COLO829 (cell line): ENCODE data around the gene GRIP1.
A peak's percentile ranks its signal among the peaks of the same experiment; 100 is the strongest.

ENCODE experiments used
- DNase-seq: peaks from one replicate; pipeline ENCODE4 v3.0.0; 2012; ENCODE audit warnings: low spot score

The GRIP1 gene

DNA sequence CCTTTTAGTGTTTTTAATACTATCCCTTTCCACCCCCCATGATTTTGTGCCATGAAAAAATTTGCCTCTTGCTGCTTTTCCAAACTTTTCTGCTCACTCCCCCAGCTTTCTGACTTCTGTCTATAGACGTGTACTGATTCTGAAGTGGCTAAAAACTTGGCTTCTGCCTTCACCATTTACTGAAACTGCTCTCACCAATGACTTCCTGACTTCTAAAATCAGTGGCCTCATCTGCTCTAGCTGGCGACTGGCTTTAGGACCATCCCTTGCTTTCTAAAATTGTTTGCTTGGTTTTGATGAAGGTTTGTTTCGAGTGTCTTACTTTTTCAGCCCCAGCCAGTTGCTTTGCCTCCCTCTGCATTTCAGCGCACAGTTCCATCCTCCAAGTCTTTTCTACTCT is 231.2 kb downstream of the GRIP1 start:
- no peak for DNase-seq

DNA sequence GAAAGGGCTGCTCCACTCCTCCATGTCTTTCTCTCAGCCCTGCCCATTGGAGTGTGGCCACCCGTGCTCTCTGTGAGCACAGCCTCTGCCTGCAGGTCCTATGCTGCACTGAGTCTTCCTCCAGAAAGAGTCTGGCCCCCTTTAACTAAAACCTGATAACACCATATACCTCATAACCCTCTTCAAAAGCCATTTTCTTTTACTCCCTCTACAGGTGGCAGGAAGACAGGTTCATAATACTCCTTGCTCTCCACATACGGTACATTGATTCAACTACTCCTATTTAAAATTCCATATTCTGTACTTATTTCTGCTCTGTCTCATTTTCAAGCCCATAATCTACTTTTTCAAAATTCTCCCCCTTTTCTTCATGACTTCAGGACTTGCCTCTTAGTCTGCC is 232.6 kb downstream of the GRIP1 start:
- no peak for DNase-seq

GRCh38 chr12:66441905-66442559 is 236.8 kb downstream of the GRIP1 start:
- no peak for DNase-seq

GRCh38 chr12:66438601-66439000 is 240.3 kb downstream of the GRIP1 start:
- no peak for DNase-seq

- DNase-seq, result no peak
Observed at GRCh38 chr12:66430106-66430505, 248.8 kb downstream of the GRIP1 start.

DNA sequence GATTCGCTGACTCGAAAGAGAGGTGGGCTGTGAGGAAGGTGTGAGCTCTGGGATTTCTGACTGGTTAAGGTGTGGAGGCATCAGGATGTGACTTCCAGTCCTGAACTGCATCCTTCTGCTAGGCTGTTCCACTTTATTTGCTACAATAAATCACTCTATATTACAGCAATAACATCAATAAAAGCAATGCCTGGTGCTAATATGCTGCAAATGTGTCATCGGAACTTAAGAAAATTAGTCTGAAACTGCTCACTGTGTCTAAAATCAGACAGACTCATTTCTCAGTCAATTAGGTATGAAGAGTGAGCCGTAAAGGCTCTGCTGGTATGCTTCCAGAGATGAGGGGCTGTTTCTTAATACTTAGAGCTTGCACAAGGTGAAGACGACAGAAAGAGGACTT is 250.0 kb downstream of the GRIP1 start:
- DNase-seq, result no peak

- DNase-seq, result peak; percentile 35
Observed at GRCh38 chr12:66428261-66428660, 250.6 kb downstream of the GRIP1 start.

GRCh38 chr12:66426696-66427095 is 252.2 kb downstream of the GRIP1 start:
- DNase-seq, result no peak

DNA sequence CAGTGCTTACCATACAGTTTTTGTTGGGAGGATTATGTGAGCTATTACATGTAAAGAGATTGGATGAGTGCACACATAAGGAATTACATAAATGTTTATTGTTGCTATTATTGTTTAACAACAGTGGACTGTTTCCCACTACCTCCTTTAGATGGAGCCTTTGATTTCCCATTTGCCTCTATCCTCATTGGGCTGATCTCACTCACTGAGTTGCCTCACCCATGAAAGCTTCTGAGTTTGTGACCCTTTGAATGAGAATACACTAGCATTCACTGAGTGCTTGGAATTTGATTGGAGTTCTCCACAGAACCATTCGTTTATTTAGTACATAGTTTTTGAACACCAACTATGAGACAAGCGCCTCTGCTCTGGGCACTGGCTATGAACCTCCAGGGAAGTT is 255.6 kb downstream of the GRIP1 start:
- no peak for DNase-seq

DNA sequence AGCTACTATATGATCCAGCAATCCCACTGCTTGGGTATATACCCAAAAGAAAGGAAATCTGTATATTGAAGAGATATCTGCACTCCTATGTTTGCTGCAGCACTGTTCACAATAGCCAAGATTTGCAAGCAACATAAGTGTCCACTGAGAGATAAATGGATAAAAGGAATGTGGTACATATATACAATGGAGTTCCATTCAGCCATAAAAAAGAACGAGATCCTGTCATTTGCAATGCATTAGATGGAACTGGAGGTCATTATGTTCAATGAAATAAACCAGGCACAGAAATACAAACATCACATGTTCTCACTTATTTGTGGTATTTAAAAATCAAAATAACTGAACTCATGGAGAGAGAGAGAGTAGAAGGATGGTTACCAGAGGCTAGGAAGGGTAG is 260.0 kb downstream of the GRIP1 start:
- no peak for DNase-seq

DNA sequence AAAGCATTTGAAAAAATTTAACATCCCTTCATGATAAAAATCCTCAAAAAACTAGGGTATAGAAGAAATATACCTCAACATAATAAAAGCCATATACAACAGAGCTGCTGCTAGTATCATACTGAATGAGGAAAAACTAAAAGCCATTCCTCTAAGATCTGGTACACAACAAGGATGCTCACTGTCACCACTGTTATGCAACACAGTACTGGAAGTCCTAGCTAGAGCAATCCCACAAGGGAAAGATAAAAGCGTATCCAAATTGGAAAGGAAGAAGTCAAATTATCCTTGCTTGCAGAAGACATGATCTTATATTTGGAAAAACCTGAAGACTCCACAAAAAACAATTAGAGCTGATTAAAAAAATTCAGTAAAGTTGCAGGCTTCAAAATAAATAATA is 261.7 kb downstream of the GRIP1 start:
- DNase-seq, result no peak

DNA sequence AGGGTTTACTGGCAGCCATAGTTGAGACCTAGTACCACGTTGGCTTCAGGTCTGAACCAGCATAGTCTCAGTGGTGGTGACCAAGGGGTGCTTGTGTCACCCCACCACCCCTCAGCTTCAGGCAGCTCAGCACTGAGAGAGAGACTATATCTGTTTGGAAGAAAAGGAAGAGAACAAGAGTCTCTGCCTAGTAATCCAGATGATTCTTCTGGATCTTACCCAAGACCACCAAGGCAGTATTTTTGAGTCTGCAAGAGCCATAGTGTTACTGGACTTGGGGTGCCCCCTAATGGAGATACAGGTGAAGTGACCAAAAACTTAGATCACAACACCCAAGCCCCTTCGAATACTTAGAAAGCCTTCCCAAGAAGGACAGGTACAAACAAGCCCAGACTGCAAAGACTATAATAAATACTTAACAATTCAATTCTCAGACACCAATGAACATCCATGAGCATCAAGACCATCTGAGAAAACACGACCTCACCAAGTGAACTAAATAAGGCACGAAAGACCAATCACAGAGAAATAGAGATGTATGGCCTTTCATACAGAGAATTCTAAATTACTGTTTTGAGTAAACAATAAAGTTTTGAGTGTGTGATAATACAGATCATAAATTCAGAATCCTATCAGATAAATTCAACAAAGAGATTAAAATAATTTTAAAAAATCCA is 269.5 kb downstream of the GRIP1 start:
- DNase-seq, result no peak

- DNase-seq, result peak; percentile 59
Observed at GRCh38 chr12:66405395-66405794, 273.5 kb downstream of the GRIP1 start.

- no peak for DNase-seq
Observed at GRCh38 chr12:66403746-66404145, 275.1 kb downstream of the GRIP1 start.

GRCh38 chr12:66399911-66400306 is 279.0 kb downstream of the GRIP1 start:
- DNase-seq, result no peak

GRCh38 chr12:66398931-66399910 is 279.7 kb downstream of the GRIP1 start:
- no peak for DNase-seq

GRCh38 chr12:66397574-66398290 is 281.1 kb downstream of the GRIP1 start:
- no peak for DNase-seq

DNA sequence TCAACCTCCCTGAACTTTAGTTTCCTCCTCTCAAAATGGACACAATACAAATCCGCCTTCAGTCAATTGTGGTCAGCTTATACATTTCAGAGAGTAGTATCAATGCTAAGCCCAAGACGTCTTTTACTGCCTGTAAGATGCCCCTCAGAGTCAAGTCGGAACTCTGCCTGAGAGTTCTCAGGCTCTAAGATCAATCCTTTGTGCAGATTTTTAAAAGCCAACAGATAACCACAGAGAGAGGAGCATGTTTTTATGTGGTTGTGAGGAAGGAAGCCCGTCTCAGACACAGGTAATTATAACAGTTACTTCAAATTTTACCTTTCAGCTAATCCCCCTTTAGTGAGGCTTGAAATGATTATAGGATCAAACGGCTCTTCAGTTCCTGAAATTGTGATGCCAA is 285.0 kb downstream of the GRIP1 start:
- no peak for DNase-seq

DNA sequence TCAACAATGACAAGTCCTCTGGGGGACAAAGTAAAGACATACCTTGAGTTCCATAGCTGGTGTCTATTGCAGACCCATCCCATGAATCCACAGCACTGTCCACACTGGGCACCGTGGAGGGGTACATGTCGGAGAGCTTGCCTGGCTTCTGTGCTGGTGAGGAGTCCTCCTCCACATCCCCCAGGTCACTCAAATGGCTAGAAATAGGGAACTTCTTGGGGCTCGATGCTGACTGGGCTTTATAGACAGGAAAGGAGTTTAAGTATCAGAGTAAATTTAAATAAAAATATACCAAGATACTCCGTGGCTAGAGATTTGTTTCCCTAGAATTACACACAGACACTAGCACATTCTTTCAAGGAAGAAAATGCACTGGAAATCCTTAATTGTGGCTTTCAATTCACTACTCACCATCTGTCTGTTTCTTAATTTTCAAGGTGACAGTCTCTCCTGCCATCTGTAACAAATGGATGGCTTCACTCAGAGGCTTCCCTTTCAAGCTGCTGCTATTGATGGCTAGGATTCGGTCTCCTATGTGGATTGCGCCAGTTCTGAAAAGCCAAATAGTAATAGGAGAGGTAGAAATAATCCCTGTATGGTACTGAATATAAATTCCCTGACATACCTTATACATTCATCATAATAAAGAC is 286.5 kb downstream of the GRIP1 start:
- DNase-seq, result no peak

DNA sequence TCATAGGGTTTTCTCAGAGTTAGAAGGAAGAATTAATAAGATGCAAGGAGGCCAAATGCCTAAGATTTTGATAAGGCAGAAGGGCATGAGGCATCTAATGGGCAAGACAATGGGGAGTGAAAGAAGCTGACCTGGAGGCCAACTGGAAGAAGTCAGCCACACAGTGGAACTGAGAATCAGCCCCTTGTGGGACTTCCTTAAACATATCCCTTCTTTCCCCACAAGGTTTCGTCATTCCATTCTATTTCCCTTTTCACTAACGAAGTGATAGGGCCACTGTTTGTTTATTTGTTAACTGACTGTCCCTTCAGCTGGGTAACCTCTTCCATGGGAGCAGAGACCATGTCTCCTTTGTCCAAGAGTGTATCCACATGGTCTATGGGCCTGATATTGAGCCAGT is 290.4 kb downstream of the GRIP1 start:
- no peak for DNase-seq

GRCh38 chr12:66387117-66387516 is 291.8 kb downstream of the GRIP1 start:
- no peak for DNase-seq
